Uterus (tissue), 2 donors: ENCODE measurements around the gene ABCC12.

Source experiments
- POLR2A ChIP-seq, 2 donors: fragments of 450-650 bp; IDR thresholded peaks; one replicate each; pipeline ENCODE4 v1.6.1; 2016; ENCODE audit warnings: antibody characterized with exemption in 2 of 2, mild to moderate bottlenecking in 1 of 2, moderate library complexity in 1 of 2
- TF ChIP-seq, protein P1 (sequence below), 4 experiments: fragments of 200-600 bp in 2 of 4; fragments of 450-650 bp in 2 of 4; sonication (generic) in 2 of 4; IDR thresholded peaks; one replicate each; pipeline ENCODE4 v1.5.1; 2016 to 2019; ENCODE audit warnings: antibody characterized with exemption in 4 of 4, mild to moderate bottlenecking in 2 of 4, moderate library complexity in 1 of 4

DNA sequence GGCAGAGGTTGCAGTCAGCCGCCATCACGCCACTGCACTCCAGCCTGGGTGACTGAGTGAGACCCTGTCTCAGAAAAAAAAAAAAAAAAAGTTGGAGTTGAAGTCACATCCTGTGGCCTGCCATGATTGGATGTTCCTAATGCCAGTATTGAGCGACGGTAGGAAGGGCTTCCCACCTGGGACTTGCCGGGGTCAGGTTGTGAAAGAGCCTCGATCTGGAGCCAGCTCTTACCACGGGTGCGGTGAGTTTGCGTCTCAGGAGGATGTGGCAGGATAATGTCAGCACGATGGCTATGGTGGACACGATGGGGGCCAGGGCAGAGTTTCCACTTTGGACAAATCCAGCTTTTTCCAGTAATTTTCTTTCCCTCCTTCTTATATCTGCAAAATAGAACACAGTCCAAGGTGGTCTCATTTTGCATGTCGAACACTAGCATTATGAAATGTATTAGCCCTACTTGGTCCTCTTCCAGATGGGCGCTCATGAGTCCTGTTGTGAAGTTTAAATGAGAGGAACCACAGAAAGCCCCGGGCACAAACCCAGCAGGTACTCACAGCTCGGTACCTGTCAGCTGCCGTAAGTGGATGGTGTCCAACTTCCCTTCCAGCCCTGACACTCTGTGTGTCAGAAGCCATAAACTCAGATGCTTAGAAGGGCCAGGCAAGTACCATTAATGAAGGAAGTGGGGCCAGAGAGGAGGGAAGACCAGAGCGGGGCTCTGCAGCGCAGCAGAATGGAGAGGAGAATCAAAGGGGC, 22.2 kb downstream of the ABCC12 start:
- TF ChIP-seq, protein P1, sequence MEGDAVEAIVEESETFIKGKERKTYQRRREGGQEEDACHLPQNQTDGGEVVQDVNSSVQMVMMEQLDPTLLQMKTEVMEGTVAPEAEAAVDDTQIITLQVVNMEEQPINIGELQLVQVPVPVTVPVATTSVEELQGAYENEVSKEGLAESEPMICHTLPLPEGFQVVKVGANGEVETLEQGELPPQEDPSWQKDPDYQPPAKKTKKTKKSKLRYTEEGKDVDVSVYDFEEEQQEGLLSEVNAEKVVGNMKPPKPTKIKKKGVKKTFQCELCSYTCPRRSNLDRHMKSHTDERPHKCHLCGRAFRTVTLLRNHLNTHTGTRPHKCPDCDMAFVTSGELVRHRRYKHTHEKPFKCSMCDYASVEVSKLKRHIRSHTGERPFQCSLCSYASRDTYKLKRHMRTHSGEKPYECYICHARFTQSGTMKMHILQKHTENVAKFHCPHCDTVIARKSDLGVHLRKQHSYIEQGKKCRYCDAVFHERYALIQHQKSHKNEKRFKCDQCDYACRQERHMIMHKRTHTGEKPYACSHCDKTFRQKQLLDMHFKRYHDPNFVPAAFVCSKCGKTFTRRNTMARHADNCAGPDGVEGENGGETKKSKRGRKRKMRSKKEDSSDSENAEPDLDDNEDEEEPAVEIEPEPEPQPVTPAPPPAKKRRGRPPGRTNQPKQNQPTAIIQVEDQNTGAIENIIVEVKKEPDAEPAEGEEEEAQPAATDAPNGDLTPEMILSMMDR (IDR thresholded peaks at IDR 0.05): no peak
- no peak for TF ChIP-seq POLR2A (IDR thresholded peaks at IDR 0.05)
